OCI-LY1 (cell line): ENCODE data around the gene ZNF79.

Experiments
- CTCF ChIP-seq: fragments of 200-600 bp; sonication (generic), shearing (Covaris generic); IDR thresholded peaks from 2 replicates; pipeline ENCODE4 v1.5.1; 2017; ENCODE audit warnings: mild to moderate bottlenecking, antibody characterized with exemption, low read length, moderate library complexity, mixed read lengths
- EZH2 ChIP-seq: fragments of 200-600 bp; sonication (generic), shearing (Covaris generic); IDR thresholded peaks from 2 replicates; pipeline ENCODE4 v1.8.0; 2017; ENCODE audit warnings: borderline replicate concordance, mixed run types, mild to moderate bottlenecking, antibody characterized with exemption, low read length, moderate library complexity, mixed read lengths

- TF ChIP-seq EZH2 (no peak), CTCF (no peak)
These were observed 8.5 kb upstream of the ZNF79 start for GRCh38 chr9:127415657-127416056.
